Peyer's patch (tissue), 4 donors: ENCODE data around the gene ZNF318.

Source experiments
- CTCF ChIP-seq, 6 experiments: fragments of 450-650 bp in 4 of 6; fragments of 200-600 bp in 2 of 6; sonication (generic) in 1 of 6; IDR thresholded peaks; one replicate each; pipeline ENCODE4 v1.5.1; 2017 to 2019; ENCODE audit warnings: antibody characterized with exemption in 6 of 6, mild to moderate bottlenecking in 3 of 6, moderate library complexity in 1 of 6
- POLR2A ChIP-seq, 2 donors: fragments of 450-650 bp; IDR thresholded peaks; one replicate each; pipeline ENCODE4 v1.5.1; 2017; ENCODE audit warnings: antibody characterized with exemption in 2 of 2, mild to moderate bottlenecking in 2 of 2, moderate library complexity in 2 of 2

GRCh38 chr6:43407296-43407695 lies 37.8 kb upstream of the ZNF318 start:
- no peak for TF ChIP-seq POLR2A (IDR thresholded peaks at IDR 0.05)
- TF ChIP-seq CTCF (IDR thresholded peaks at IDR 0.05), result no peak
